SK-N-SH treated with all-trans-retinoic acid at 6 μM for 48 hours (cell line): Measurements from ENCODE around the gene ABCA8.

ENCODE experiments used
- ATAC-seq: fragments of 200-7000 bp; cut with Tn5 transposase; 3 replicates; pipeline ENCODE4 v1.9.1; 2020; ENCODE audit warnings: mild to moderate bottlenecking, moderate library complexity
- ARNTL ChIP-seq: fragments of 450-650 bp; formaldehyde crosslinking; IDR thresholded peaks from 2 replicates; pipeline ENCODE4 v1.5.0; 2020; ENCODE audit warnings: low read depth, mild to moderate bottlenecking, moderate library complexity, borderline replicate concordance
- BACH2 ChIP-seq: fragments of 250-450 bp; sonication (Bioruptor Pico); IDR thresholded peaks from 2 replicates; pipeline ENCODE4 v1.9.0; 2021; ENCODE audit warnings: mild to moderate bottlenecking, borderline replicate concordance
- OSR1 ChIP-seq: fragments of 250-450 bp; sonication (Bioruptor Pico); IDR thresholded peaks from 2 replicates; pipeline ENCODE4 v1.8.0; 2022; ENCODE audit warnings: moderate library complexity, mild to moderate bottlenecking, inconsistent platforms
- PPARA ChIP-seq: fragments of 250-450 bp; sonication (Bioruptor Pico); IDR thresholded peaks from 2 replicates; pipeline ENCODE4 v1.5.0; 2020; ENCODE audit warnings: mild to moderate bottlenecking, borderline replicate concordance
- RARB ChIP-seq: fragments of 250-450 bp; sonication (Bioruptor Pico); IDR thresholded peaks from 2 replicates; pipeline ENCODE4 v1.8.0; 2021; ENCODE audit warnings: mild to moderate bottlenecking, moderate library complexity
- SNAI2 ChIP-seq: fragments of 250-450 bp; sonication (Bioruptor Pico); IDR thresholded peaks from 2 replicates; pipeline ENCODE4 v1.5.0; 2020; ENCODE audit warnings: mild to moderate bottlenecking, moderate library complexity
- TCF4 ChIP-seq: fragments of 250-450 bp; sonication (Bioruptor Pico); IDR thresholded peaks from 2 replicates; pipeline ENCODE4 v1.8.0; 2021; ENCODE audit warnings: mild to moderate bottlenecking, moderate library complexity, borderline replicate concordance
- TOX ChIP-seq: fragments of 250-450 bp; sonication (Bioruptor Pico); IDR thresholded peaks from 2 replicates; pipeline ENCODE4 v1.8.0; 2021; ENCODE audit warnings: mild to moderate bottlenecking, moderate library complexity, borderline replicate concordance
- ZFP3 ChIP-seq: fragments of 250-450 bp; sonication (Bioruptor Pico); IDR thresholded peaks from 2 replicates; pipeline ENCODE4 v1.5.0; 2020; ENCODE audit warnings: mild to moderate bottlenecking, moderate library complexity
- ZNF565 ChIP-seq: fragments of 450-650 bp; formaldehyde crosslinking; conservative IDR thresholded peaks from 2 replicates; pipeline ENCODE4 v1.5.0; 2020; ENCODE audit warnings: low read depth, mild to moderate bottlenecking, moderate library complexity
- ZNF70 ChIP-seq: fragments of 450-650 bp; formaldehyde crosslinking; IDR thresholded peaks from 2 replicates; pipeline ENCODE4 v1.5.0; 2020; ENCODE audit warnings: mild to moderate bottlenecking, moderate library complexity
- ZNF8 ChIP-seq: fragments of 450-650 bp; formaldehyde crosslinking; IDR thresholded peaks from 2 replicates; pipeline ENCODE4 v1.5.0; 2020; ENCODE audit warnings: mild to moderate bottlenecking, moderate library complexity
- TF ChIP-seq, protein P1 (sequence below): fragments of 250-450 bp; sonication (Bioruptor Pico); IDR thresholded peaks from 2 replicates; pipeline ENCODE4 v1.8.0; 2020; ENCODE audit warnings: mild to moderate bottlenecking, moderate library complexity, borderline replicate concordance
- TF ChIP-seq, protein P2 (sequence below): fragments of 250-450 bp; sonication (Bioruptor Pico); IDR thresholded peaks from 2 replicates; pipeline ENCODE4 v1.5.1; 2020; ENCODE audit warnings: low read depth, mild to moderate bottlenecking, moderate library complexity

ABCA8 gene

GRCh38 chr17:68820476-68820824, 134.7 kb downstream of the ABCA8 start:
- TF ChIP-seq ZFP3 (CRISPR knock-in tag) = no peak
- no peak for TF ChIP-seq RARB (CRISPR knock-in tag)
- TF ChIP-seq, protein P1, sequence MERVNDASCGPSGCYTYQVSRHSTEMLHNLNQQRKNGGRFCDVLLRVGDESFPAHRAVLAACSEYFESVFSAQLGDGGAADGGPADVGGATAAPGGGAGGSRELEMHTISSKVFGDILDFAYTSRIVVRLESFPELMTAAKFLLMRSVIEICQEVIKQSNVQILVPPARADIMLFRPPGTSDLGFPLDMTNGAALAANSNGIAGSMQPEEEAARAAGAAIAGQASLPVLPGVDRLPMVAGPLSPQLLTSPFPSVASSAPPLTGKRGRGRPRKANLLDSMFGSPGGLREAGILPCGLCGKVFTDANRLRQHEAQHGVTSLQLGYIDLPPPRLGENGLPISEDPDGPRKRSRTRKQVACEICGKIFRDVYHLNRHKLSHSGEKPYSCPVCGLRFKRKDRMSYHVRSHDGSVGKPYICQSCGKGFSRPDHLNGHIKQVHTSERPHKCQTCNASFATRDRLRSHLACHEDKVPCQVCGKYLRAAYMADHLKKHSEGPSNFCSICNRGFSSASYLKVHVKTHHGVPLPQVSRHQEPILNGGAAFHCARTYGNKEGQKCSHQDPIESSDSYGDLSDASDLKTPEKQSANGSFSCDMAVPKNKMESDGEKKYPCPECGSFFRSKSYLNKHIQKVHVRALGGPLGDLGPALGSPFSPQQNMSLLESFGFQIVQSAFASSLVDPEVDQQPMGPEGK (CRISPR knock-in tag) = no peak
- ATAC-seq = no peak

DNA sequence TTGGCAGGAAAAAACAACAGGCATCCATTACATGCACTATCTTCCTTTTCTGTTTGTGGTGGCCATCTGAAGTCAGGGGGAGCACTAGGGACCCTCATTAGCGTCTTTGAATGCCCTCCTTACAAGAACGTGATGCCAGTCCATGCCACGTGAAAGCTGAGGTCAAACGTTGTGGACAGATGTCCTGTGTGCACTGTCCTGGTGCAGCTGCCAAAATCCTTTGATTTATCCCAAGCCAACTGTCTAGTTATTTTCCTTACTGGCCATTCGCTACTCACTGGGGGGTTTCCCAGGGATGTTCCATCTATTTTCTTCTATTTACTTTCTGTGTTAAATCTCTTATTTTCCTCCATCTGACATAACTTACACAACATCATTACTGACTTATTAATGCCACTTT, 135.7 kb downstream of the ABCA8 start:
- no peak for ATAC-seq
- TF ChIP-seq ZFP3 (CRISPR knock-in tag) (no peak), TOX (CRISPR knock-in tag) (no peak), ZNF70 (CRISPR knock-in tag) (no peak), BACH2 (CRISPR knock-in tag) (no peak), ARNTL (CRISPR knock-in tag) (no peak), ZNF565 (CRISPR knock-in tag) (no peak), PPARA (CRISPR knock-in tag) (no peak), RARB (CRISPR knock-in tag) (no peak), ZNF8 (no peak), TCF4 (no peak), OSR1 (CRISPR knock-in tag) (no peak), SNAI2 (no peak)
- TF ChIP-seq, protein P2, sequence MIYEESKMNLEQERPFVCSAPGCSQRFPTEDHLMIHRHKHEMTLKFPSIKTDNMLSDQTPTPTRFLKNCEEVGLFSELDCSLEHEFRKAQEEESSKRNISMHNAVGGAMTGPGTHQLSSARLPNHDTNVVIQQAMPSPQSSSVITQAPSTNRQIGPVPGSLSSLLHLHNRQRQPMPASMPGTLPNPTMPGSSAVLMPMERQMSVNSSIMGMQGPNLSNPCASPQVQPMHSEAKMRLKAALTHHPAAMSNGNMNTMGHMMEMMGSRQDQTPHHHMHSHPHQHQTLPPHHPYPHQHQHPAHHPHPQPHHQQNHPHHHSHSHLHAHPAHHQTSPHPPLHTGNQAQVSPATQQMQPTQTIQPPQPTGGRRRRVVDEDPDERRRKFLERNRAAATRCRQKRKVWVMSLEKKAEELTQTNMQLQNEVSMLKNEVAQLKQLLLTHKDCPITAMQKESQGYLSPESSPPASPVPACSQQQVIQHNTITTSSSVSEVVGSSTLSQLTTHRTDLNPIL (CRISPR knock-in tag) = no peak
- TF ChIP-seq, protein P1 (CRISPR knock-in tag) = no peak
